PFSK-1 (cell line): ENCODE results near the gene BTBD9.

Source experiments
- FOXP2 ChIP-seq: optimal IDR thresholded peaks from 2 replicates; pipeline ENCODE3; 2011; ENCODE audit warnings: borderline replicate concordance, control low read depth, inconsistent platforms; ENCODE audit not compliant: insufficient read depth; ENCODE audit errors: extremely low read length, extremely low read depth
- POLR2AphosphoS5 ChIP-seq: IDR thresholded peaks from 2 replicates; pipeline ENCODE4 v1.6.1; 2012; ENCODE audit warnings: low read depth, mild to moderate bottlenecking, control low read depth, low read length, moderate library complexity
- SIN3A ChIP-seq: IDR thresholded peaks from 2 replicates; pipeline ENCODE4 v1.6.1; 2012; ENCODE audit warnings: mild to moderate bottlenecking, low read length, moderate library complexity, borderline replicate concordance; ENCODE audit not compliant: insufficient read depth
- TAF1 ChIP-seq: IDR thresholded peaks from 2 replicates; pipeline ENCODE4 v1.6.1; 2012; ENCODE audit warnings: low read length, control low read depth, borderline replicate concordance; ENCODE audit not compliant: insufficient read depth
- TF ChIP-seq, protein P1 (sequence below), 2 experiments: IDR thresholded peaks; 2 replicates each; pipeline versions ENCODE4 v1.6.1 to v1.8.0; 2011 to 2012; ENCODE audit warnings: low read depth in 2 of 2, low read length in 2 of 2, control low read depth in 1 of 2, inconsistent platforms in 1 of 2, mild to moderate bottlenecking in 1 of 2, moderate library complexity in 1 of 2; ENCODE audit not compliant: insufficient read depth in 1 of 2

DNA sequence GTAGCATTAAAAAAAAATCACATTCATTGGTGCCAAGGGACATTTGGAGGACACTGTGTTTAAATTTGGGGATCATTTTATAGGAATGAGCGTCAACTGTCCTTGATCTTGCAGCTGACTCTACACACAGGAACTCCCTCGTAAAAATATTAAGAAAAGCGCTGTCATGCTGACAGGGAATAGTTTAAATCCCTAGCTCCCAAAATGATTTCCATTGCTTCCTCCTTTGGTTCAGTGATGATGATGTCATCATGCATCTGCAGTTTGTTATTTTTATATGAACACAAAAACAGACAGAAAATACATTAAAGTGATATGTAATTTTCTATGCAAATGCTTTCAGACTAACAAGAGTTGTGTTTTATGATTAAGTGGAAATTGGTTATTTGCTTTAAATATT lies 275.6 kb downstream of the BTBD9 start:
- no peak for TF ChIP-seq SIN3A
- TF ChIP-seq, protein P1, sequence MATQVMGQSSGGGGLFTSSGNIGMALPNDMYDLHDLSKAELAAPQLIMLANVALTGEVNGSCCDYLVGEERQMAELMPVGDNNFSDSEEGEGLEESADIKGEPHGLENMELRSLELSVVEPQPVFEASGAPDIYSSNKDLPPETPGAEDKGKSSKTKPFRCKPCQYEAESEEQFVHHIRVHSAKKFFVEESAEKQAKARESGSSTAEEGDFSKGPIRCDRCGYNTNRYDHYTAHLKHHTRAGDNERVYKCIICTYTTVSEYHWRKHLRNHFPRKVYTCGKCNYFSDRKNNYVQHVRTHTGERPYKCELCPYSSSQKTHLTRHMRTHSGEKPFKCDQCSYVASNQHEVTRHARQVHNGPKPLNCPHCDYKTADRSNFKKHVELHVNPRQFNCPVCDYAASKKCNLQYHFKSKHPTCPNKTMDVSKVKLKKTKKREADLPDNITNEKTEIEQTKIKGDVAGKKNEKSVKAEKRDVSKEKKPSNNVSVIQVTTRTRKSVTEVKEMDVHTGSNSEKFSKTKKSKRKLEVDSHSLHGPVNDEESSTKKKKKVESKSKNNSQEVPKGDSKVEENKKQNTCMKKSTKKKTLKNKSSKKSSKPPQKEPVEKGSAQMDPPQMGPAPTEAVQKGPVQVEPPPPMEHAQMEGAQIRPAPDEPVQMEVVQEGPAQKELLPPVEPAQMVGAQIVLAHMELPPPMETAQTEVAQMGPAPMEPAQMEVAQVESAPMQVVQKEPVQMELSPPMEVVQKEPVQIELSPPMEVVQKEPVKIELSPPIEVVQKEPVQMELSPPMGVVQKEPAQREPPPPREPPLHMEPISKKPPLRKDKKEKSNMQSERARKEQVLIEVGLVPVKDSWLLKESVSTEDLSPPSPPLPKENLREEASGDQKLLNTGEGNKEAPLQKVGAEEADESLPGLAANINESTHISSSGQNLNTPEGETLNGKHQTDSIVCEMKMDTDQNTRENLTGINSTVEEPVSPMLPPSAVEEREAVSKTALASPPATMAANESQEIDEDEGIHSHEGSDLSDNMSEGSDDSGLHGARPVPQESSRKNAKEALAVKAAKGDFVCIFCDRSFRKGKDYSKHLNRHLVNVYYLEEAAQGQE (IDR thresholded peaks at IDR 0.05; ENCODE audit: insufficient read depth in 1 of 2, low read depth in 2 of 2, low read length in 2 of 2), result no peak
- no peak for TF ChIP-seq POLR2AphosphoS5
- no peak for TF ChIP-seq TAF1
- no peak for TF ChIP-seq FOXP2
